CD4-positive, alpha-beta T cell treated with Interleukin-17A for 4 hours (primary cell): ENCODE data around the gene SPRTN.

Experiments
- DNase-seq: peaks from one replicate; pipeline ENCODE4 v3.0.0-alpha.2; 2020; ENCODE audit warnings: mixed read lengths

Gene SPRTN, protein sequence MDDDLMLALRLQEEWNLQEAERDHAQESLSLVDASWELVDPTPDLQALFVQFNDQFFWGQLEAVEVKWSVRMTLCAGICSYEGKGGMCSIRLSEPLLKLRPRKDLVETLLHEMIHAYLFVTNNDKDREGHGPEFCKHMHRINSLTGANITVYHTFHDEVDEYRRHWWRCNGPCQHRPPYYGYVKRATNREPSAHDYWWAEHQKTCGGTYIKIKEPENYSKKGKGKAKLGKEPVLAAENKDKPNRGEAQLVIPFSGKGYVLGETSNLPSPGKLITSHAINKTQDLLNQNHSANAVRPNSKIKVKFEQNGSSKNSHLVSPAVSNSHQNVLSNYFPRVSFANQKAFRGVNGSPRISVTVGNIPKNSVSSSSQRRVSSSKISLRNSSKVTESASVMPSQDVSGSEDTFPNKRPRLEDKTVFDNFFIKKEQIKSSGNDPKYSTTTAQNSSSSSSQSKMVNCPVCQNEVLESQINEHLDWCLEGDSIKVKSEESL

DNA sequence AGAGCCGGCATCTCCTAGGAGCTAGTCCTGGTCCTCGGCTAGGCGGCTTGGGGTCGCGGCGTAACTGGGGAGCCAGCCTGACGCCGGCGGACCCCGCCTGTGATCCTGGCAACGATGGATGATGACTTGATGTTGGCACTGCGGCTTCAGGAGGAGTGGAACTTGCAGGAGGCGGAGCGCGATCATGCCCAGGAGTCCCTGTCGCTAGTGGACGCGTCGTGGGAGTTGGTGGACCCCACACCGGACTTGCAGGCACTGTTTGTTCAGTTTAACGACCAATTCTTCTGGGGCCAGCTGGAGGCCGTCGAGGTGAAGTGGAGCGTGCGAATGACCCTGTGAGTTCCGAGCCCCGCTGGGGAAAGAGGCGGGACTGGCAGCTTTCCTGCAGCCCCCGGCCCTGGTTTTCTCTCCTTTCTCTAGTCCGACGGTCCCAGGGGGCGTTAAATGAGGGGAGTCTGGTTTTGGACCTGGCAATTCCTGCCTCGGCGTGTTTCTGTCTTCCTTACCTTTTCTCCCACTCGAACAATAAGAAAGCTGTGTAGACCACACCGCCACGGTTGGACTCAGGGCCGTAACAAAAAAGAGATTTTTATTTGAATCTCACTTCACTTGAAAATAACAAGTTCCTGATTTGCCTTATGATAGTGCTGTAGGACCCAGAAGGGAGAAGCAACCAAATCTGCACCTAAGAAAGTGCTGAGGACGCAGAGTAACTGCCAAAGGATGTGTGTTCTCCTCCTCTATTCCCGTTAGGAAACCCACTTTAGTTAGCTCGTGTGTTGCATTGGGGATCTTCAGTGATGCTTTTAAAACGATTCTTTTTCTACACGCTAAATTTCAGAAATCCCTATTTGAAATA, at the start of gene SPRTN:
Gene SPRTN, plus strand, starts transcription at position 24 of the 859 bp plus-strand sequence. Its CDS starts 91 bp downstream, at position 115.
- no peak for DNase-seq

DNA sequence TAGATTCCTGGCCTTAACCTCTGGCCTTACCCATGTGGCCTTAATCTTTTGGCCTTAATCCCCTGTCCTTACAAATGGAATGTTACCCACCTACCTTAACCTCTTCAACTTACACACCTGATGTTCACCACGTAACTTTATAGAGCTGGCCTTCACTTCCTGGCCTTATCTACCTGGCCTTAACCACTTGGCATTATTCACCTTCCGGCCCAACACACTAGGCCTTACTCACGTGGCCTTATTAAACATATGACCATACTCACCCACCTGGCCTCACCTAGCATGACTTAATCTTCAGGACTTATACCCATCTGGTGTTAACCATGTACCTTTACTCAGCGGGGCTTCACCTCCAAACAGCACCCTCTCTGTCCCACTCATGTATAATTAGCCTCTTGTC, 42.2 kb upstream of the SPRTN start:
- DNase-seq: no peak

DNA sequence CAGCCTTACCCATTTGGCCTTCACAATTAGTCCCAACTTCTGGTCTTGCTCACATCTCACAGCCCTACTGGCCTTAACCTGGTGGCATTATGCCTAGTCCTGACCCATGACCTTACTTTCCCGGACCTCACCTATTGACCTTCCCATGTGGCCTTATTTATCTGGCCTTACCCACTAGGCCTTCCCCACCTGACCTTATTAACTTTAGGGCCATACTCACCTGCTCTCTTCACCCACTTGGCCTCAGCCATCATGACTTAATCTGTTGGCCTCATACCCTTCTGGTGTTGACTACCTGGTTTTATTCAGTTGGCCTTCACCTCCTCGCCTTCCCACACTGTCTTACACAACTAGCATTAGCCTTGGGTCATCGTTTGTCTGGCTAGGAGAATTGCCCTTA, 36.1 kb upstream of the SPRTN start:
- DNase-seq: no peak

DNA sequence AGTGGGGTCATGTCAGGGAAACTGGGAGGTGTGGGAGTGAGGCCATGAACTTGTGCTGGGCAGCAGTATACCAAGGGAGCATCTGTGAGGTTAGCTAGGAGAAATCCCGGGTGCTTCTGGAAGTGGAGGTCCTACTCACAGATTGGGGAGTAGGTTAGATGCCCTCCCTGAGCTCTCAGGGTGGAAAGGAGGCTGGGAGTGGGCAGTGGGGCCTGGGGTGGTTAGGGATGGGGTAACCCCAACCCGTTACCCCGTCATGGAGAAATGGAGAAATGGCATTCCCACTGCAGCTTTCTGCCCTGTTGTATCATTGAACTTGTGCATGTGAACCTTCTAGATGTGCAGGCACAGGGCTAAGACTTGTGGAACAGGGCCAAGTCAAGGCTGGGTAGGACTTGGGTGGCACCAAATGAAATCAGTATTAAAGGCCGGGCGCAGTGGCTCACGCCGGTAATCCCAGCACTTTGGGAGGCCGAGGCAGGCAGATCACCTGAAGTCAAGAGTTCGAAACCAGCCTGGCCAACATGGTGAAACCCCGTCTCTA, 27.6 kb upstream of the SPRTN start:
- DNase-seq: no peak

DNA sequence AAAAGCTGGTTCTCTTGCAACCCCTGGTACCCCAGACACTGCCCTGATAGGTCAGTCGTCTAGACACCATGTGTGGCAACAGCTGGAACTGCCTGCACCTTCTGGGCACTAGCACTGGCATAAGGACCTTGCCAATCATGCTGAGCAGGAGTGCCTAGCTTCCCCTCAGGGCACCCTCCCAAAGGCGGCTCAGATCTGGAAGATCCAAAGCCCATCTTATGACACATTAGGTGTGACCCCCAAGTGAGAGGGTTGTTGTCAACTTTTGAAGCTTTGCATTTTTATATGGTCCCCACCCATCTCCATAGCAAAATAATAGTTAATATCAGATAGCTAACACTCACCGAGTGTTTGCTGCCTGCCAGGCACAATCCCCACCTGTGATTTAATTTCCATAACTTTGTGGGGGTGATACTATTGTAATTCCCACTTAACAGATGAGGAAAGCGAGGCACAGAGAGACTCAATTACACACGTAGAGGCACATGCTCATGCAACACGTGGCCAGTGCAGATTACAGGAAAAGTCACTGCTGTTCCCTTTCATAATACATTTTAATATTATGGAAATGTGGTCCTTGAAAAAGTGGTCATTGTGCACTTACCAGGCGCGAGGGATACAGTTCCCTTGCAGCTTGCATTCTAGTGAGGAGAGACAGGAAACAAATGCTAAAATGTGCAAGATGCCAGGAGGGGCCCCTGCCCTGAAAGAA, 26.2 kb upstream of the SPRTN start:
- DNase-seq: no peak

DNA sequence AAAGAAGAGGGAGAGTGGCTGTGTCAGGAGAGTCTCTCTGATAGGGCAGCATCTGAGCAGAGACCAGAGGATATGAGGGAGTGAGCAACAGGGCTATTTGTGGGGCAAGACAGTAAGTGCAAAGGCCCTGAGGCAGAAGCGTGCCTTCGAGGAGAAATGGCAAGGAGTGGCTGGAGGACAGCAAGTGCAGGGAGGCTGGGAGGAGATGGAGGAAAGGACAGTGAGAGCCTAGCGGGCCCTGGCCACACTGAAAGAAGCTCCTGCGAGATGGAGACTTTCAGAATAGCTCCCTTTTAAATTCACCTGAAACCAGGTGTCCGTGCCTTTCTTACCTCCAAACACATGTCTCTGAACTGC, 25.7 kb upstream of the SPRTN start:
- DNase-seq: no peak

DNA sequence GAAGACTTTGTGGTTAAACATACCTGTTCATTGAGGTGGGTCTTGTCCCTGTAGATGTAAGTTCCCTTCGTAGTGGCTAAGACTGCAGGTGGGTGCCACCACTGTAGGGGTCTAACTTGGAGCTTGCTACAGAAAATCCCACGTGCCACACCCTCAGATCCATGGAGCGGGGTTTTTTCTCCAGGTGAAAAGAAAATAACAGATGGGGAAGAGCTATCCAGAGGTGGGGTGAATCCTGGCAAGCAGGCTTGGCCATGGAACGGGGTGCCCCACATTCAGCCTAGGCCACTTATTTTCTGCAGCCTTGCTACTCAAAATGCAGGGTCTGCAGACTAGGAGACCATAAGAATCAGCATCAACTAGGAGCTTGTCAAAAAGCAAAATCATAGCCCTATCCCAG, 24.4 kb upstream of the SPRTN start:
- no peak for DNase-seq

DNA sequence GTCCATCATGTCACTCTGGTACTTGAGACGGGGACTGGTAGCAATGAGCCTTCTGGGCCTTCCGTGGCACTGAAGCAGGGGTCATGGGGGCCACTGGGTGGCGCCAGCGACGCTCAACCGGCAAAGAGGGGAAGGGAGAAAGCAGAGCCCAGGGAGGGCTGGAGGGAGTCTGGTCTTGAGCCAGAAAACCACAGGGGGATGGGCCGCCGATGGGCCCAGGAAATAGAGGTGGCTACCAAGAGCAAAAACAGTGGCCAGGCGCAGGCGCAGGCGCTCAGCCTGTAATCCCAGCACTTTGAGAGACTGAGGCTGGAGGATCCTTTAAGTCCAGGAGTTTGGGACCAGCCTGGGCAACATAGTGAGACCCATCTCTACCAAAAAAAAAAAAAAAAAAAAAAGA, 22.2 kb upstream of the SPRTN start:
- DNase-seq: peak; percentile 49

DNA sequence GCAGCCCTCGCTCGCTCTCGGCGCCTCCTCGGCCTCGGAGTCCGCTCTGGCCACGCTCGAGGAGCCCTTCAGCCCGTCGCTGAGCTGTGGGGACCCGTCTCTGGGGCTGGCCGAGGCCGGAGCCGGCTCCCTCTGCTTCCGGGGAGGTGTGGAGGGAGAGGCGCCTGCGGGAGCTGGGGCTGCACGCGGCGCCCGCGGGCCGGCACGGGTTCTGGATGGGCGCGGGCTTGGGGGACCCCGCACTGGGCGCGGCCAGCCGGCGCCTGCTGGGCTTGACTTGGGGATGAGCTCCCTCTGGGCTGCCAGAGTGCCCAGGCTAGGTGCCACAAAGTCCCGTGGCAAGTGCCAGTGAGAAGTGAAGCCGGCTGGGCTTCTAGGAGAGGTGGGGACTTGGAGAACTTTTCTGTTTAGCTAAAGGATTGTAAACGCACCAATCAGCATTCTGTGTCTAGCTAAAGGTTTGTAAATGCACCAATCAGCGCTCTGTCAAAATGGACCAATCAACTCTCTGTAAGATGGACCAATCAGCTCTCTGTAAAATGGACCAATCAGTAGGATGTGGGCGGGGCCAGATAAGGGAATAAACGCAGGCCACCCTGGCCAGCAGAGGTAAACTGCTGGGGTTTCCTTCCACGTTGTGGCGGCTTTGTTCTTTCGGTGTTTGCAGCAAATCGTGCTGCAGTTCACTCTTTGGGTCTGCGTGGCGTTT, 20.6 kb upstream of the SPRTN start:
- DNase-seq: no peak

DNA sequence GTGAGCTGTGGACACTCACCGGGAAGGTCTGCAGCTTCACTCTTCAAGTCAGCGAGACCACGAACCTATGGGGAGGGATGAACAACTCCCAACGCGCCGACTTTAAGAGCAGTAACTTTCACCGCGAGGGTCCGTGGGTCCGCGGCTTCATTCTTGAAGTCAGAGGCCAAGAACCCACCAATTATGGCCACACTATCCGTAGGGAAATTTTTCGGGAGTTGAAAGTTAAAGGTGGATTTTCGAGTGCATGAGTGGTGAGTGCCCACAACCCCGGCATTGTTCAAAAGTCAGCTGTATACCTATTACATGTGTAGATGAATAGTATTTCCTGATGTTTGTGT, 20.1 kb upstream of the SPRTN start:
- no peak for DNase-seq

DNA sequence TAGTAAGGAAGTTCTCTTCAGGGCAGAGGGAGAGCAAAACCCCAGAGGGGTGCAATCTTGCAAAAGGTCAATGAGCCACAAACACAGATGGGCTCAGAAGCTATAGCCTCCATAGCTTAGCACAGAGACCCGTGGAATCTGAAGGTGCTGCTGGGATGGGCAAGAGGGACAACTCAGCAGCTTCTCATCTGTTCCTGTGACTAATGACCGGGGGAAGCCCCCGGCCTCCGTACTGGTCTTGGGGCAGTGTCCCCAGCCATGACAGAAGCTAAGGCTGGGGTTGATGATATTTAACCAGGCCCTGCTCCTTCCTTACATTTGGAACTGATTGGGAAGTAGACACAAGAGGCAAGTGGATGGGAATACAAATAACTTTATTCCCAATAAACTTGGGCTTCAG, 19.5 kb upstream of the SPRTN start:
- no peak for DNase-seq

DNA sequence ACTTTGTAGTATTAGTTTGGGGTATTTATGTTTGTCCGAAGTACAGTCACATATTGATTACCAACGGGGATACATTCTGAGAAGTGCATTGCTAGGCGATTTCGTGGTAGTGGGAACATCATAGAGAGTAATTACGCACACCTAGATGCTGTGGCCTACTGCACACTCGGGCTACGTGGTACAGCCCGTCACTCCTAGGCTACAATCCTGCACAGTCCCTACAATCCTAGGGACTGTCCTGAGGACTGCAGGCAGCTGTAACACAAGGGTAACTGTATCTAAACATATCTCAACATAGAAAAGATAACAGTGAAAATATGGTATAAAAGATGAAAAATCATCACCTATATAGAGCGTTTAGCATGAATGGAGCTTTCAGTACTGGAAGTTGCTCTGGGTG, 19.0 kb upstream of the SPRTN start:
- no peak for DNase-seq

DNA sequence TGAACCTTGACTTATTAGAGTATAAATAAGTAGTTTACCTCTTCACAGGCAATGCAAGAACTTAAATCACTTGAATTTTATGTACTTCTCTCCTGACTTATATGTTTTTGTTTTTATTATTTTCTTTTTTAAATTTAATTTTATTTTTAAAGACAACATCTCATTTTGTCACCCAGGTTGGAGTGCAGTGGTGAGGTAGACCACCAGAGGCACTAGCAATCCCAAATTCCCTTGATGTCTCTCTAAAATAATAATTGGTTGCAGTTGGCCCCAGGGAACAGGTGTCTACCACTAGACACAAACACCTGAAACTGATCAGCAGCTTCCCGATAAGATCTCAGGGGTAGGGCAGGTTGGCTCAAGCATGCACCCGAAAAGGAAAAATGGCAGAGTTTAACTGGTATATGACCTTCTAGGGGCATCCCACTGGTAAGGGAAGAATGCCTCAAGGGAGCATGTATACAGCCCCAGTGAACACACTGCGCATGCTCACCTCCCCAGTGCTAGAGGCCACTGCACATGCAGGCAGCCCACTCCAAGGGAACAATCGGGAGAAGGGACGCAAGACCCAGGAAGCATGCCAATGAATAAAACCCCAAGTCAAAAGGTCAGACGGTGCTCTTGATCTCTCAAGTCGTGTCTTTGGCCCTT, 15.1 kb upstream of the SPRTN start:
- no peak for DNase-seq

DNA sequence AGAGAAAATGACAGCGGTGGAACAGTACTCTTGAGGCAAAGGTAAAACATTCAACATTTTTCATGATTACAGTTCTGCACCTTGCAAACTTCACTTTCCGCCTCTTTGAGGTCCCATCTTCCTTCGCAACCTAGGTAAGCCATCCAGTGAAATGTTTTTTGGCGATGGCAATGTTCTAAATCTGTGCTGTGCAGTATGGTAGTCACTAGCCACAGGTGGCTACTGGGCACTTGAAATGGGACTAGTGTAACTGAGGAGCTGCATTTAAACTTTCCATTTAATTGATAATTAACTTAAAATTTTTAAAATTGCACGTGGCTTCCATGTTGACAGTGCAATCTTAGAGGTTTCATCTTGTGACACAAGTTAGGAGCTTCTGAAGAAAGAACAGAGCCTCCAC, 13.4 kb upstream of the SPRTN start:
- DNase-seq: no peak

DNA sequence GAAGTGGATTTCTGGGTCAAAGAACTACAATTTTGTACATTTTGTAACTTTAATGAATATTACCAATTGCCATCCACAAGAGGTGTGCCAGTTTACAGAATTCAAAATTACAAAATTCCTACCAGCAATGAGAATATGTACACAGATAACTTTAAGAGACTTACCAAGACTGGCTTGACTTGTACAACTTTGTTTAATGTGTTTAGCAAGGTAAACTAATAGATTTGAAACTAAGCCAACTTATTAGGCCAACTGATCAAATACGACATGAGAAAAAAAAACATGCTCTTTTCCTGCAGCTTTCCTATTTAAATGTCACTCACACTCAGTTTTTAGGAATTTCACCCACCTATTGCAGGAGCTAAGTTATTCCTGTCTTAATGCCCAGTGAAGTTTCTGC, 11.8 kb upstream of the SPRTN start:
- DNase-seq: no peak

DNA sequence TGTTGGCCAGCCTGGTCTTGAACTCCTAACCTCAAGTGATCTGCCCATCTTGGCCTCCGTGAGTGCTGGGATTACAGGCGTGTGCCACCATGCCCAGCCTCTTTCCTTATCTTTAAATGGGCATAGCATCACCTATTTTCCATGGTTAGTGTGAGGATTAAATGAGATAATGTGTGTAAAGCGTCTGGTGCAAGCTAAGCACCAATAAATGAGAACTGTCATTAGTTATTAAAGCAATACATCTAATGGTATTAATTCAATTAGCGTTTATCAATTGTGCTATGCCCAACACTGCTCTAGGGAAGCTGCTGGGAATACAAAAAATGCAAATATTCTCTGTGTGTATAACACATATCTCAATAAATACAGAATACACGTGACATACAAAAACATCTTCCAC, 10.5 kb upstream of the SPRTN start:
- no peak for DNase-seq

DNA sequence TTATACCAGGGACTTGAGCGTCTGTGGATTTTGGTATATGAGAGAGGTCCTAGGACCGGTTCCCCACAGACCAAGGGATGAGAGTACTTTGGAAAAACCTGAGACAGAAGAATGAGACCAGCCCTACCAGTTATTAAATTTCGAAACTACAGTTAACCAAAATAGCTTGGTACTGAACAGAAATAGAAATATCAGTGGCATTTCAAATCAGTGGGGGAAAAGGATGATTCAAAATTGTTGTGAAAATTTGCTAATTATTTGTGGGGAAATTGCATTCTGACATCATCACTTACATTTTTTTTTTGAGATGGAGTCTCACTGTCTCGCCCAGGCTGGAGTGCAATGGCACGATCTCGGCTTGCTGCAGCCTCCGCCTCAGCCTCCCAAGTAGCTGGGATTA, 8.6 kb upstream of the SPRTN start:
- DNase-seq: no peak

DNA sequence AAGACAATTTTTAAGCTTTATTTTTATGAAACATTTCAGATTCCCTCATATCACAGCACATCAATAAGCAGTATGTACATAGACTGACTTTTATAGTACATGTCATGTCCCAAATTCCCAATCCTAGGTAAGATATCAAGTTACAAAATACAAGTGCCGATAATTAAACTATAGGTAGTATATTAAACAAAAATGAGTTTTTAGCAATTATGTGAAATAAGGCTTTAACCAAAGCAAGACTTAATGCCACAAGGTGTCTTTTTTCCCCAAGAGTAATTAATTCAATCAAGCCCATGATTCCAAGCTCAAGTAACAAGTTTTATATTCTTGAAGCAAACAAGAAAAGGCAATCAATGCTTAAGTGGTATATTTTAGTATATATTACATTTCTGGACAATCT, 5.3 kb upstream of the SPRTN start:
- no peak for DNase-seq

DNA sequence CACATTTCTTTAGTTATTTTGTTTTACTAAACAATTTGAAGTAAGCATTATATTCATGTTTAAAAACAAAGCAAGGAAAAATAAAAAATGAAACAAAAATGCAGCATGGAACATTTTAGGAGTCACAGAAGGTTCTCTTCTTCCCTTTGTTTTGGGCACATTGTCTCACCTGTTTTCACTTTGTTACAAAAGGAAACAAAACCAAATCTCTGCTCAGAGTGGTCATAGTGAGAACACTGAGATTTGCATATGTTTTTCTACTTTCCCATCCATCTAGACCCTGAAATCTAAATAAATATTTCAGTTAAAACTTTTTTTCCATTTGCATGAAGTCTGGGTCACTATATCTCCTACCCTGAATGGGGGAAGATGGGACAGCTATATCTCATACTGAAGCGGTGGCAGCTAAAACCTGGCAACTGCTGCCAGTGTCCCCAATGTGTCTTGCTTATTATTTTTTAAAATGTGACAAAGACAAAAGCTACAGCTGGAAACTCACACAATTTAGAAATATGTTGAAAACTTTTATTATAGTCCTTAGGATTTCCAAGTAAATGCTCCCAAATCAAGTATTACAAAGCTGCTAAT, 3.9 kb upstream of the SPRTN start:
- DNase-seq: no peak

DNA sequence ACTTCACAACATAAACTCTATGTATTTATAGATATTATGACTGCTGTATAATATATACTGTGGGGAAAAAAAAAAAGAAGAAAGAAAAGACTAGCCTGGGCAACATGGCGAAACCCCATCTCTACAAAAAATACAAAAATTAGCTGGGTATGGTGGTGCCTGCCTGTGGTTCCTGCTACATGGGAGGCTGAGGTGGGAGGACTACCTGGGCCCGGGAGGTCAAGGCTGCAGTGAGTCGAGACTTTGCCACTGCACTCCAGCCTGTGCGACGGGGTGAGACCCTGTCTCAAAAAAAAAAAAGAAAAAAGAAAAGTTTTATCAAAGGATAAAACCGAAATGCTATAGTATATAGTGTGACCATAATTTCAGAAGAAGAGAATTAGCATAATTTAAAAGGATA, 3.1 kb upstream of the SPRTN start:
- DNase-seq: no peak
